ENCODE data around the gene SKAP2. TPM values are rescaled to one million over a fixed set of nuclear protein-coding genes. Genes with fewer than 3 reads are reported as not detected.

Gene SKAP2
- polyA plus RNA-seq, 1 donor (not counting 4 experiments of a cell fraction or from before 2014, with no cell fraction given), result 15.0 TPM

GRCh38 chr7:26633557-26633956 is 230.8 kb downstream of the SKAP2 start:
- H3K4me1 ChIP-seq (ENCODE audit: control insufficient read depth, extremely low read depth, insufficient read depth, low read length), result peaks cover 7% of the 10 kb centered on the region
- H3K9me3 ChIP-seq (ENCODE audit: control insufficient read depth, low read depth, low read length), result no peaks in the 10 kb centered on the region
- no peaks in the 10 kb centered on the region for H3K27me3 ChIP-seq (ENCODE audit: control insufficient read depth, extremely low read depth, insufficient read depth, low read length)
- dilution Hi-C loops (cut with MboI; ENCODE audit: extremely low pct_ligation_motif_present, low sequenced_read_pairs), result no loop called here
- no peak overlapping the region for H3K4me2 ChIP-seq (ENCODE audit: control insufficient read depth, extremely low read depth, insufficient read depth, low read depth, low read length)
- H3K27ac ChIP-seq (ENCODE audit: control insufficient read depth, insufficient read depth, low read length), result no peak overlapping the region
- H3K36me3 ChIP-seq (ENCODE audit: control insufficient read depth in 2 of 2, extremely low read depth in 1 of 2, insufficient read depth in 2 of 2, low read length in 2 of 2), result no peaks in the 10 kb centered on the region
- H3K9ac ChIP-seq (ENCODE audit: control insufficient read depth, extremely low read depth, insufficient read depth, low read length), result no peak overlapping the region
- no peaks in the 10 kb centered on the region for H4K20me1 ChIP-seq (ENCODE audit: control insufficient read depth, extremely low read depth, insufficient read depth, low read length)
- H3K79me2 ChIP-seq (ENCODE audit: control insufficient read depth, insufficient read depth, low read length), result no peaks in the 10 kb centered on the region
- no peak for FAIRE-seq
- no peak overlapping the region for H2AFZ ChIP-seq (ENCODE audit: control insufficient read depth, low read length)
- no peak for DNase-seq (ENCODE audit: low read depth, low spot score)
- H3K9me1 ChIP-seq (ENCODE audit: control insufficient read depth, extremely low read depth, insufficient read depth, low read length), result no peaks in the 10 kb centered on the region
- H3K4me3 ChIP-seq (ENCODE audit: control insufficient read depth in 2 of 3, extremely low read depth in 1 of 3, insufficient read depth in 2 of 3, low read depth in 1 of 3, low read length in 3 of 3), result no peak overlapping the region
- TF ChIP-seq CTCF (optimal IDR thresholded peaks at IDR 0.05 in 1 of 3, IDR thresholded peaks at IDR 0.05 in 1 of 3, conservative IDR thresholded peaks at IDR 0.05 in 1 of 3; ENCODE audit: extremely low read depth in 1 of 3, insufficient read depth in 2 of 3, low read length in 3 of 3), result no peak
- no peak for TF ChIP-seq EZH2 (IDR thresholded peaks at IDR 0.05; ENCODE audit: low read length)

GRCh38 chr7:26631601-26632000 is 232.8 kb downstream of the SKAP2 start:
- no peak overlapping the region for H2AFZ ChIP-seq (ENCODE audit: control insufficient read depth, low read length)
- peaks cover 7% of the 10 kb centered on the region for H3K4me1 ChIP-seq (ENCODE audit: control insufficient read depth, extremely low read depth, insufficient read depth, low read length)
- H4K20me1 ChIP-seq (ENCODE audit: control insufficient read depth, extremely low read depth, insufficient read depth, low read length), result no peaks in the 10 kb centered on the region
- no peak for DNase-seq (ENCODE audit: low read depth, low spot score)
- TF ChIP-seq CTCF (optimal IDR thresholded peaks at IDR 0.05 in 1 of 3, IDR thresholded peaks at IDR 0.05 in 1 of 3, conservative IDR thresholded peaks at IDR 0.05 in 1 of 3; ENCODE audit: extremely low read depth in 1 of 3, insufficient read depth in 2 of 3, low read length in 3 of 3), result no peak
- no peak for TF ChIP-seq EZH2 (IDR thresholded peaks at IDR 0.05; ENCODE audit: low read length)
- no peak overlapping the region for H3K27ac ChIP-seq (ENCODE audit: control insufficient read depth, insufficient read depth, low read length)
- no peaks in the 10 kb centered on the region for H3K36me3 ChIP-seq (ENCODE audit: control insufficient read depth in 2 of 2, extremely low read depth in 1 of 2, insufficient read depth in 2 of 2, low read length in 2 of 2)
- H3K9ac ChIP-seq (ENCODE audit: control insufficient read depth, extremely low read depth, insufficient read depth, low read length), result no peak overlapping the region
- no peaks in the 10 kb centered on the region for H3K27me3 ChIP-seq (ENCODE audit: control insufficient read depth, extremely low read depth, insufficient read depth, low read length)
- no peaks in the 10 kb centered on the region for H3K79me2 ChIP-seq (ENCODE audit: control insufficient read depth, insufficient read depth, low read length)
- no peaks in the 10 kb centered on the region for H3K9me3 ChIP-seq (ENCODE audit: control insufficient read depth, low read depth, low read length)
- no peaks in the 10 kb centered on the region for H3K9me1 ChIP-seq (ENCODE audit: control insufficient read depth, extremely low read depth, insufficient read depth, low read length)
- no peak overlapping the region for H3K4me2 ChIP-seq (ENCODE audit: control insufficient read depth, extremely low read depth, insufficient read depth, low read depth, low read length)
- H3K4me3 ChIP-seq (ENCODE audit: control insufficient read depth in 2 of 3, extremely low read depth in 1 of 3, insufficient read depth in 2 of 3, low read depth in 1 of 3, low read length in 3 of 3), result no peak overlapping the region
- dilution Hi-C loops (cut with MboI; ENCODE audit: extremely low pct_ligation_motif_present, low sequenced_read_pairs), result no loop called here
- no peak for FAIRE-seq

Measured in keratinocyte (primary cell).